H1 (cell line): ENCODE measurements around the gene FGD6. TPM values are rescaled to one million over a fixed set of nuclear protein-coding genes. Genes with fewer than 3 reads are reported as not detected.

Experiments
- CTCF ChIA-PET: fragments of 300-600 bp; sonication (Branson Sonifier 250); formaldehyde crosslinking; loops from one replicate; lab custom pipeline; 2021; ENCODE audit not compliant: partially characterized antibody; lab: Charles Lee
- POLR2A ChIA-PET: fragments of 300-600 bp; sonication (Branson Sonifier 250); formaldehyde crosslinking; loops from one replicate; lab custom pipeline; 2021; ENCODE audit warnings: inconsistent platforms; ENCODE audit not compliant: partially characterized antibody; lab: Charles Lee
- DNase-seq, 2 experiments: peaks; one replicate each; pipeline versions ENCODE4 v3.0.0 to v3.0.0-alpha.2; 2010 to 2022; ENCODE audit warnings: low spot score in 2 of 2, low read depth in 1 of 2, mixed read lengths in 1 of 2
- FAIRE-seq: peaks from 2 replicates; lab custom pipeline; 2011; peaks lifted over from hg19 to GRCh38; lab: Jason Lieb, UNC
- H2AFZ ChIP-seq: 2 replicates; pipeline ENCODE4 v1.8.1; 2012; ENCODE audit warnings: low read length, inconsistent platforms
- H2AK5ac ChIP-seq: 2 replicates; pipeline ENCODE4 v1.6.1; 2013; ENCODE audit warnings: low read depth, low read length
- H2BK120ac ChIP-seq: replicated peaks from 2 replicates; pipeline ENCODE3; 2013; ENCODE audit warnings: low read depth, low read length, inconsistent platforms
- H2BK12ac ChIP-seq: 2 replicates; pipeline ENCODE4 v1.6.1; 2013; ENCODE audit warnings: low read depth, low read length
- H2BK15ac ChIP-seq: 2 replicates; pipeline ENCODE4 v1.6.1; 2013; ENCODE audit warnings: low read length
- H2BK20ac ChIP-seq: 2 replicates; pipeline ENCODE4 v1.6.1; 2013; ENCODE audit warnings: low read length
- H2BK5ac ChIP-seq: 2 replicates; pipeline ENCODE4 v1.6.1; 2013; ENCODE audit warnings: low read depth, low read length
- H3K14ac ChIP-seq: 2 replicates; pipeline ENCODE4 v1.6.1; 2013; ENCODE audit warnings: inconsistent platforms; ENCODE audit not compliant: insufficient read length
- H3K18ac ChIP-seq: 2 replicates; pipeline ENCODE4 v1.6.1; 2013; ENCODE audit warnings: low read length; ENCODE audit errors: extremely low read depth
- H3K23ac ChIP-seq: 2 replicates; pipeline ENCODE4 v1.6.1; 2013; ENCODE audit warnings: inconsistent platforms; ENCODE audit not compliant: insufficient read length
- H3K23me2 ChIP-seq: 2 replicates; pipeline ENCODE4 v1.6.1; 2013; ENCODE audit warnings: low read depth, low read length
- H3K27ac ChIP-seq: 2 replicates; pipeline ENCODE4 v1.6.1; 2011; ENCODE audit warnings: low read depth, low read length, inconsistent platforms
- H3K27me3 ChIP-seq, 4 experiments: replicated peaks in 1 of 4; 1 replicate in 1 of 4; 2 replicates in 3 of 4; pipeline versions ENCODE4 v1.6.1 to v1.8.1; 2011 to 2013; ENCODE audit warnings: low read length in 3 of 4, mild to moderate bottlenecking in 3 of 4, inconsistent platforms in 2 of 4, mixed read lengths in 2 of 4, moderate library complexity in 1 of 4; ENCODE audit not compliant: control insufficient read depth in 3 of 4, insufficient read depth in 3 of 4; ENCODE audit errors: extremely low read depth in 1 of 4
- H3K36me3 ChIP-seq, 4 experiments: 2 replicates each; pipeline versions ENCODE4 v1.6.1 to v1.8.1; 2011 to 2013; ENCODE audit warnings: mild to moderate bottlenecking in 4 of 4, low read length in 3 of 4, moderate library complexity in 2 of 4, control low read depth in 1 of 4, inconsistent platforms in 1 of 4; ENCODE audit not compliant: insufficient read depth in 4 of 4, control insufficient read depth in 2 of 4
- H3K4ac ChIP-seq: replicated peaks from 2 replicates; pipeline ENCODE3; 2013; ENCODE audit warnings: low read length, low read depth, mixed read lengths, inconsistent platforms; ENCODE audit not compliant: insufficient read length
- H3K4me1 ChIP-seq, 4 experiments: replicated peaks in 1 of 4; 1 replicate in 1 of 4; 2 replicates in 3 of 4; pipeline versions ENCODE4 v1.6.1 to v1.8.1; 2011 to 2013; ENCODE audit warnings: low read length in 3 of 4, inconsistent platforms in 2 of 4, mixed read lengths in 1 of 4; ENCODE audit not compliant: insufficient read depth in 4 of 4, control insufficient read depth in 3 of 4
- H3K4me2 ChIP-seq, 2 experiments: 2 replicates each; pipeline versions ENCODE4 v1.6.1 to v1.8.1; 2011 to 2013; ENCODE audit warnings: low read depth in 2 of 2, low read length in 2 of 2, control low read depth in 1 of 2, inconsistent platforms in 1 of 2, mild to moderate bottlenecking in 1 of 2; ENCODE audit not compliant: insufficient read depth in 1 of 2
- H3K4me3 ChIP-seq, 4 experiments: fragments of 200-600, 300-600 bp in 1 of 4; sonication (generic), shearing (Covaris generic), sonication (Bioruptor Twin) in 1 of 4; 2 replicates each; pipeline versions ENCODE4 v1.5.1 to v1.8.1; 2011 to 2016; ENCODE audit warnings: low read length in 4 of 4, low read depth in 3 of 4, control low read depth in 2 of 4, inconsistent platforms in 2 of 4, mild to moderate bottlenecking in 2 of 4, mixed read lengths in 1 of 4, moderate library complexity in 1 of 4; ENCODE audit not compliant: insufficient read depth in 2 of 4; ENCODE audit errors: extremely low read depth in 1 of 4
- H3K56ac ChIP-seq: replicated peaks from 2 replicates; pipeline ENCODE3; 2013; ENCODE audit warnings: low read depth, mild to moderate bottlenecking, mixed read lengths, low read length, inconsistent platforms; ENCODE audit not compliant: insufficient read length
- H3K79me1 ChIP-seq: 2 replicates; pipeline ENCODE4 v1.6.1; 2013; ENCODE audit warnings: low read depth, low read length, control low read depth
- H3K79me2 ChIP-seq, 2 experiments: 2 replicates each; pipeline versions ENCODE4 v1.6.1 to v1.8.1; 2012 to 2013; ENCODE audit warnings: low read length in 2 of 2, mild to moderate bottlenecking in 2 of 2, inconsistent platforms in 1 of 2; ENCODE audit not compliant: insufficient read depth in 2 of 2, control insufficient read depth in 1 of 2
- H3K9ac ChIP-seq, 4 experiments: replicated peaks in 1 of 4; 1 replicate in 1 of 4; 2 replicates in 3 of 4; pipeline versions ENCODE4 v1.6.1 to v1.8.1; 2011 to 2013; ENCODE audit warnings: low read depth in 3 of 4, low read length in 3 of 4, control low read depth in 2 of 4, mild to moderate bottlenecking in 2 of 4, moderate library complexity in 2 of 4, inconsistent platforms in 1 of 4; ENCODE audit errors: extremely low read depth in 1 of 4
- H3K9me3 ChIP-seq, 2 experiments: 2 replicates each; pipeline versions ENCODE4 v1.6.1 to v1.8.1; 2012 to 2013; ENCODE audit warnings: mild to moderate bottlenecking in 2 of 2, moderate library complexity in 2 of 2, control low read depth in 1 of 2, inconsistent platforms in 1 of 2, low read depth in 1 of 2, low read length in 1 of 2, mixed read lengths in 1 of 2; ENCODE audit not compliant: insufficient read depth in 2 of 2
- H4K20me1 ChIP-seq, 2 experiments: replicated peaks in 1 of 2; 2 replicates each; pipeline versions ENCODE3 to v1.8.1; 2011 to 2013; ENCODE audit warnings: inconsistent platforms in 2 of 2, low read length in 2 of 2, mild to moderate bottlenecking in 1 of 2; ENCODE audit not compliant: insufficient read depth in 2 of 2, control insufficient read depth in 1 of 2
- H4K5ac ChIP-seq: 2 replicates; pipeline ENCODE4 v1.6.1; 2013; ENCODE audit warnings: low read length, low read depth, mixed read lengths, inconsistent platforms; ENCODE audit not compliant: insufficient read length
- H4K8ac ChIP-seq: 2 replicates; pipeline ENCODE4 v1.8.0; 2013; ENCODE audit warnings: mild to moderate bottlenecking, moderate library complexity, low read length, inconsistent platforms; ENCODE audit not compliant: insufficient read depth; ENCODE audit errors: extremely low read depth
- H4K91ac ChIP-seq: replicated peaks from 2 replicates; pipeline ENCODE3; 2013; ENCODE audit warnings: low read length, mixed read lengths, inconsistent platforms; ENCODE audit not compliant: insufficient read length
- BACH1 ChIP-seq: IDR thresholded peaks from 2 replicates; pipeline ENCODE4 v1.6.1; 2012; ENCODE audit warnings: low read length, improper control_type of control experiment
- CREB1 ChIP-seq: IDR thresholded peaks from 2 replicates; pipeline ENCODE4 v1.6.1; 2012; ENCODE audit warnings: inconsistent platforms
- CTBP2 ChIP-seq: IDR thresholded peaks from 2 replicates; pipeline ENCODE4 v1.7.0; 2011; ENCODE audit warnings: borderline replicate concordance, mild to moderate bottlenecking, moderate library complexity, mixed read lengths, low read length; ENCODE audit not compliant: insufficient read depth, insufficient read length
- EP300 ChIP-seq, 2 experiments: IDR thresholded peaks; 1 replicate in 1 of 2; 2 replicates in 1 of 2; pipeline ENCODE4 v1.6.1; 2011 to 2012; ENCODE audit warnings: low read depth in 2 of 2, low read length in 2 of 2, mild to moderate bottlenecking in 2 of 2, borderline replicate concordance in 1 of 2, inconsistent platforms in 1 of 2, moderate library complexity in 1 of 2
- HDAC2 ChIP-seq, 2 experiments: fragments of 300-600 bp in 1 of 2; sonication (generic) in 1 of 2; IDR thresholded peaks; 2 replicates each; pipeline ENCODE4 v1.6.1; 2011 to 2012; ENCODE audit warnings: low read depth in 2 of 2, low read length in 2 of 2, mild to moderate bottlenecking in 2 of 2, moderate library complexity in 2 of 2, borderline replicate concordance in 1 of 2, inconsistent platforms in 1 of 2
- MAX ChIP-seq: IDR thresholded peaks from 2 replicates; pipeline ENCODE4 v1.6.1; 2012; ENCODE audit warnings: inconsistent platforms
- POLR2AphosphoS5 ChIP-seq: IDR thresholded peaks from 2 replicates; pipeline ENCODE4 v1.6.1; 2011; ENCODE audit warnings: low read depth, low read length
- RBBP5 ChIP-seq: IDR thresholded peaks from 2 replicates; pipeline ENCODE4 v1.7.1; 2012; ENCODE audit warnings: low read depth, mild to moderate bottlenecking, inconsistent platforms, low read length, moderate library complexity, borderline replicate concordance
- RFX5 ChIP-seq: IDR thresholded peaks from 2 replicates; pipeline ENCODE4 v1.6.1; 2011; ENCODE audit warnings: low read depth, low read length, improper control_type of control experiment, borderline replicate concordance
- SP2 ChIP-seq: IDR thresholded peaks from 2 replicates; pipeline ENCODE4 v1.6.1; 2012; ENCODE audit warnings: mild to moderate bottlenecking, low read length, inconsistent platforms
- TBP ChIP-seq: IDR thresholded peaks from 2 replicates; pipeline ENCODE4 v1.6.1; 2011; ENCODE audit warnings: low read depth, low read length, improper control_type of control experiment
- USF2 ChIP-seq: IDR thresholded peaks from 2 replicates; pipeline ENCODE4 v1.6.1; 2011; ENCODE audit warnings: low read length, improper control_type of control experiment
- WGBS, 2 experiments: shearing (Covaris generic) in 1 of 2; methylation state at CpG; one replicate each; pipeline versions ENCODE4 v1.1.6 to v1.1.7; 2013 to 2015; ENCODE audit warnings: low lambda C conversion rate in 2 of 2, mixed read lengths in 2 of 2, inconsistent platforms in 1 of 2, low coverage in 1 of 2, missing lambda C conversion rate in 1 of 2; ENCODE audit not compliant: insufficient replicate concordance in 2 of 2, insufficient coverage in 1 of 2, insufficient read length in 1 of 2; ENCODE audit errors: extremely low coverage in 1 of 2, missing lambda C conversion rate in 1 of 2; 5-methylcytosine and 5-hydroxymethylcytosine counted together
- polyA plus RNA-seq, 7 experiments: library from polyadenylated mRNA; depleted of rRNA in 3 of 7; stranded (reverse) in 5 of 7; unstranded in 2 of 7; fragments of >200 nt in 5 of 7; fragments of 200-250 nt in 2 of 7; gene quantifications; 1 replicate in 5 of 7; 2 replicates in 1 of 7; 4 replicates in 1 of 7; pipeline versions ENCODE4 v1.2.1 to v1.2.3, GENCODE V29; 2011 to 2013; ENCODE audit warnings: missing spikeins in 2 of 7, mixed read lengths in 2 of 7
- total RNA-seq: library from RNA; stranded (reverse); fragmentation: NEBNext Ultra II Directional; extraction: Animal tissue kit (Norgen Biotek cat#: 25700); gene quantifications from 2 replicates; pipeline ENCODE4 v1.2.1, GENCODE V29; 2021

Gene FGD6
- total and polyA plus RNA-seq, 2 of the 8 experiments (the other 6 are each of a cell fraction or from before 2014, with no cell fraction given) = 12.2 to 24.3 TPM

GRCh38 chr12:95116773-95117172 lies 100.5 kb downstream of the FGD6 start:
- no peak overlapping the region for H3K56ac ChIP-seq
- no peak overlapping the region; a peak in 1 of 7 replicates for H3K9ac ChIP-seq
- no peaks in the 10 kb centered on the region for H3K9me3 ChIP-seq
- H3K18ac ChIP-seq = no peak overlapping the region
- ChIA-PET CTCF (interaction anchor here (0.6 to 2.5 kb wide), 34 partner anchors 10 to 458 kb away, joined by 3 to 17 read pairs (median 4); partner anchors contain the start of genes FGD6 and VEZT), POLR2A (interaction anchor here (0.6 to 3.0 kb wide), 4 partner anchors 44 to 170 kb away, joined by 3 to 11 read pairs (median 3); partner anchors contain the start of genes FGD6 and VEZT)
- H4K8ac ChIP-seq = no peak overlapping the region
- no peak overlapping the region for H2BK12ac ChIP-seq
- no peak overlapping the region for H3K4me2 ChIP-seq
- no peak overlapping the region for H2BK20ac ChIP-seq
- H2AK5ac ChIP-seq = no peak overlapping the region
- no peak overlapping the region for H3K4ac ChIP-seq
- no peaks in the 10 kb centered on the region for H3K79me1 ChIP-seq
- H2BK5ac ChIP-seq = 0 out of 2 replicates have a peak overlapping the region, but pooled peaks have one; percentile 19
- no peak overlapping the region for H4K5ac ChIP-seq
- 90% methylated on average over 3 of the region's 3 CpGs; no CpG with 5 or more reads in 1 of the 2 experiments for WGBS, 2 experiments
- H3K36me3 ChIP-seq = peaks cover 0 to 6% (median 3%) of the 10 kb centered on the region in 4 experiments; a peak in 4 of 8 replicates
- H3K4me1 ChIP-seq = peaks cover 0 to 11% (median 2%) of the 10 kb centered on the region in 4 experiments; a peak in 2 of 7 replicates
- no peak overlapping the region for H3K23ac ChIP-seq
- DNase-seq = no peak
- H3K23me2 ChIP-seq = peaks cover 2% of the 10 kb centered on the region; the same call in 1 of the 2 replicates
- no peak overlapping the region for H3K14ac ChIP-seq
- no peak overlapping the region for H2BK120ac ChIP-seq
- H3K79me2 ChIP-seq = no peaks in the 10 kb centered on the region
- H2AFZ ChIP-seq = no peak overlapping the region
- H4K91ac ChIP-seq = peak overlapping the region; percentile 15
- H3K4me3 ChIP-seq = no peak overlapping the region
- FAIRE-seq = no peak
- no peaks in the 10 kb centered on the region for H3K27me3 ChIP-seq
- H4K20me1 ChIP-seq = no peaks in the 10 kb centered on the region
- H3K27ac ChIP-seq = no peak overlapping the region
- H2BK15ac ChIP-seq = no peak overlapping the region
- TF ChIP-seq EP300 (IDR thresholded peaks at IDR 0.05; ENCODE audit: borderline replicate concordance in 1 of 2, low read depth in 2 of 2, low read length in 2 of 2) (no peak), TBP (no peak), HDAC2 (IDR thresholded peaks at IDR 0.05; ENCODE audit: borderline replicate concordance in 1 of 2, low read depth in 2 of 2, low read length in 2 of 2) (no peak), CTBP2 (no peak), SP2 (no peak), POLR2AphosphoS5 (no peak), RBBP5 (no peak), BACH1 (no peak), MAX (no peak), USF2 (no peak), CREB1 (no peak), RFX5 (no peak)
